ENCODE measurements around the gene DIP2B.

The DIP2B gene

GRCh38 chr12:50625029-50625925 lies 120.5 kb downstream of the DIP2B start:
- Histone ChIP-seq H3K9ac (no peak overlapping the region), H3K4me1 (ENCODE audit: low read depth, poor library complexity, severe bottlenecking) (no peaks in the 10 kb centered on the region), H3K4me2 (no peak overlapping the region), H3K27ac (no peak overlapping the region), H3K27me3 (ENCODE audit: insufficient read depth, low read depth) (no peaks in the 10 kb centered on the region), H4K20me1 (ENCODE audit: insufficient read depth) (no peaks in the 10 kb centered on the region), H2AFZ (ENCODE audit: low read depth) (no peak overlapping the region), H3K79me2 (ENCODE audit: insufficient read depth, low read depth) (no peaks in the 10 kb centered on the region; the same call in 1 of the 2 replicates), H3K4me3 (IDR thresholded peaks at IDR 0.05; ENCODE audit: insufficient read depth, low read depth, low read length) (no peak overlapping the region), H3K36me3 (ENCODE audit: insufficient read depth) (no peaks in the 10 kb centered on the region)
- no peak for TF ChIP-seq CTCF (conservative IDR thresholded peaks at IDR 0.05; ENCODE audit: low read depth, low read length)

GRCh38 chr12:50626026-50626425 lies 121.2 kb downstream of the DIP2B start:
- no peak overlapping the region for H3K27ac ChIP-seq
- no peaks in the 10 kb centered on the region for H3K4me1 ChIP-seq (ENCODE audit: low read depth, poor library complexity, severe bottlenecking)
- H3K4me3 ChIP-seq (IDR thresholded peaks at IDR 0.05; ENCODE audit: insufficient read depth, low read depth, low read length): no peak overlapping the region
- no peaks in the 10 kb centered on the region for H3K27me3 ChIP-seq (ENCODE audit: insufficient read depth, low read depth)
- no peak for TF ChIP-seq CTCF (conservative IDR thresholded peaks at IDR 0.05; ENCODE audit: low read depth, low read length)
- H3K4me2 ChIP-seq: no peak overlapping the region
- H2AFZ ChIP-seq (ENCODE audit: low read depth): no peak overlapping the region
- no peaks in the 10 kb centered on the region; the same call in 1 of the 2 replicates for H3K79me2 ChIP-seq (ENCODE audit: insufficient read depth, low read depth)
- H4K20me1 ChIP-seq (ENCODE audit: insufficient read depth): no peaks in the 10 kb centered on the region
- H3K9ac ChIP-seq: no peak overlapping the region
- H3K36me3 ChIP-seq (ENCODE audit: insufficient read depth): no peaks in the 10 kb centered on the region

- Histone ChIP-seq H3K36me3 (ENCODE audit: insufficient read depth) (no peaks in the 10 kb centered on the region), H3K9ac (no peak overlapping the region), H3K4me2 (no peak overlapping the region), H3K27ac (no peak overlapping the region), H3K4me1 (ENCODE audit: low read depth, poor library complexity, severe bottlenecking) (no peaks in the 10 kb centered on the region), H3K4me3 (IDR thresholded peaks at IDR 0.05; ENCODE audit: insufficient read depth, low read depth, low read length) (no peak overlapping the region), H3K27me3 (ENCODE audit: insufficient read depth, low read depth) (no peaks in the 10 kb centered on the region), H4K20me1 (ENCODE audit: insufficient read depth) (no peaks in the 10 kb centered on the region), H2AFZ (ENCODE audit: low read depth) (no peak overlapping the region), H3K79me2 (ENCODE audit: insufficient read depth, low read depth) (no peaks in the 10 kb centered on the region)
- no peak for TF ChIP-seq CTCF (conservative IDR thresholded peaks at IDR 0.05; ENCODE audit: low read depth, low read length)
These were observed 122.7 kb downstream of the DIP2B start for GRCh38 chr12:50627491-50627890.

GRCh38 chr12:50628394-50628793 lies 123.6 kb downstream of the DIP2B start:
- no peaks in the 10 kb centered on the region for H3K4me1 ChIP-seq (ENCODE audit: low read depth, poor library complexity, severe bottlenecking)
- no peaks in the 10 kb centered on the region for H3K79me2 ChIP-seq (ENCODE audit: insufficient read depth, low read depth)
- no peak overlapping the region for H3K9ac ChIP-seq
- no peak overlapping the region for H3K4me3 ChIP-seq (IDR thresholded peaks at IDR 0.05; ENCODE audit: insufficient read depth, low read depth, low read length)
- TF ChIP-seq CTCF (conservative IDR thresholded peaks at IDR 0.05; ENCODE audit: low read depth, low read length): no peak
- H3K36me3 ChIP-seq (ENCODE audit: insufficient read depth): no peaks in the 10 kb centered on the region
- H4K20me1 ChIP-seq (ENCODE audit: insufficient read depth): no peaks in the 10 kb centered on the region
- H2AFZ ChIP-seq (ENCODE audit: low read depth): no peak overlapping the region
- no peaks in the 10 kb centered on the region for H3K27me3 ChIP-seq (ENCODE audit: insufficient read depth, low read depth)
- H3K27ac ChIP-seq: no peak overlapping the region
- H3K4me2 ChIP-seq: no peak overlapping the region

Data from KMS-11 (cell line).